Measurements from ENCODE around the gene DLGAP3.
"Not testable (repeated sequence)": the region's sequence is repeated elsewhere in the genome, so short reads cannot be mapped to it uniquely, and the experiment has no call there.

Gene DLGAP3

DNA sequence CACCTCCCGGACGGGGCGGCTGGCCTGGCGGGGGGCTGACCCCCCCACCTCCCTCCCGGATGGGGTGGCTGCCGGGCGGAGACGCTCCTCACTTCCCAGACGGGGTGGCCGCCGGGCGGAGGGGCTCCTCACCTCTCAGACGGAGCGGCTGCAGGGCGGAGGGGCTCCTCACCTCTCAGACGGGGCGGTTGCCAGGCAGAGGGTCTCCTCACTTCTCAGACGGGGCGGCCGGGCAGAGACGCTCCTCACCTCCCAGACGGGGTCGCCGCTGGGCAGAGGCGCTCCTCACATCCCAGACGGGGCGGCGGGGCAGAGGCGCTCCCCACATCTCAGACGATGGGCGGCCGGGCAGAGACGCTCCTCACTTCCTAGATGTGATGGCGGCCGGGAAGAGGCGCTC is 38.2 kb upstream of the DLGAP3 start:
- not testable (repeated sequence) for H3K27me3 ChIP-seq (ENCODE audit: insufficient read depth, low read length); H3K27ac ChIP-seq (ENCODE audit: low read depth, low read length); H2BK5ac ChIP-seq (ENCODE audit: low read depth, low read length, poor library complexity); H3K79me2 ChIP-seq (ENCODE audit: control insufficient read depth, insufficient read depth, low read length, poor library complexity); H3K9me3 ChIP-seq (ENCODE audit: insufficient read depth, low read depth, low read length); H3K23ac ChIP-seq (ENCODE audit: low read length); H4K91ac ChIP-seq (ENCODE audit: low read depth, low read length); H3K9ac ChIP-seq (ENCODE audit: low read length); H3K4me1 ChIP-seq (ENCODE audit: control insufficient read depth in 1 of 2, insufficient read depth in 2 of 2, low read length in 2 of 2); H3K4me3 ChIP-seq (ENCODE audit: low read depth, low read length); H4K12ac ChIP-seq (ENCODE audit: low read depth, low read length); H3K18ac ChIP-seq (ENCODE audit: low read length); H2BK12ac ChIP-seq (ENCODE audit: low read length); H3K14ac ChIP-seq (ENCODE audit: low read length); DNase-seq; H3K79me1 ChIP-seq (ENCODE audit: low read length); H2BK120ac ChIP-seq (ENCODE audit: insufficient read depth, low read length, poor library complexity); H3K36me3 ChIP-seq (ENCODE audit: control insufficient read depth in 1 of 2, insufficient read depth in 2 of 2, low read length in 2 of 2); H3K4ac ChIP-seq (ENCODE audit: low read depth, low read length); H2AK5ac ChIP-seq (ENCODE audit: low read length); H3K4me2 ChIP-seq (ENCODE audit: low read length); H4K8ac ChIP-seq (ENCODE audit: low read depth, low read length); H2AFZ ChIP-seq (ENCODE audit: insufficient read depth, low read length, poor library complexity)
- WGBS (ENCODE audit: extremely low coverage, insufficient coverage, insufficient read length) = no CpG with 5 or more reads among the region's 36 CpGs

DNA sequence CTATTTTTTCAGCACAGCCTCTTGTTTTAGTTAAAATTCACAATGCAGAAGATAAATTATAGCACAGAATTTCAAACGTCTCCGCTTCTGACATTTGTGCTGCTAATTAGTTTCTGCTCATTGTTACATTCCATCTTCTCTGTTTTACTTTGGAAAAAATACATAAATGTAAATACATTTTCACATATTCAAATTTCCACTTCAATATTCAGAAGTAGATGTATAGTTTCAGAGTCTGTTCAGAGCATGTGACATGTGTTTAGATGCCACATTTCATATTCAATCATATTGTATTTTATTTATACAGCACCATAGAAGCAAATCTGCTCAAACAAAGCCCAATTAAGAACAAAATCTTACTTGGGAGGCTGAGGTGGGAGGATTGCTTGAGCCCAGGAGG is 36.1 kb upstream of the DLGAP3 start:
- no peak overlapping the region for H4K8ac ChIP-seq (ENCODE audit: low read depth, low read length)
- H3K36me3 ChIP-seq (ENCODE audit: control insufficient read depth in 1 of 2, insufficient read depth in 2 of 2, low read length in 2 of 2) = no peaks in the 10 kb centered on the region
- H3K18ac ChIP-seq (ENCODE audit: low read length) = no peak overlapping the region
- H2AK5ac ChIP-seq (ENCODE audit: low read length) = no peak overlapping the region
- no peak overlapping the region for H2BK120ac ChIP-seq (ENCODE audit: insufficient read depth, low read length, poor library complexity)
- WGBS (ENCODE audit: extremely low coverage, insufficient coverage, insufficient read length) = no CpG with 5 or more reads among the region's 2 CpGs
- no peak overlapping the region for H3K9ac ChIP-seq (ENCODE audit: low read length)
- H3K79me1 ChIP-seq (ENCODE audit: low read length) = no peaks in the 10 kb centered on the region
- no peak overlapping the region for H4K91ac ChIP-seq (ENCODE audit: low read depth, low read length)
- H3K14ac ChIP-seq (ENCODE audit: low read length) = no peak overlapping the region
- H4K12ac ChIP-seq (ENCODE audit: low read depth, low read length) = no peak overlapping the region
- H3K27me3 ChIP-seq (ENCODE audit: insufficient read depth, low read length) = no peaks in the 10 kb centered on the region
- no peak overlapping the region for H2AFZ ChIP-seq (ENCODE audit: insufficient read depth, low read length, poor library complexity)
- H3K4me2 ChIP-seq (ENCODE audit: low read length) = no peak overlapping the region
- H3K9me3 ChIP-seq (ENCODE audit: insufficient read depth, low read depth, low read length) = peaks cover 2% of the 10 kb centered on the region
- no peak overlapping the region for H2BK5ac ChIP-seq (ENCODE audit: low read depth, low read length, poor library complexity)
- H3K4me1 ChIP-seq (ENCODE audit: control insufficient read depth in 1 of 2, insufficient read depth in 2 of 2, low read length in 2 of 2) = no peaks in the 10 kb centered on the region
- H3K4ac ChIP-seq (ENCODE audit: low read depth, low read length) = no peak overlapping the region
- no peaks in the 10 kb centered on the region for H3K79me2 ChIP-seq (ENCODE audit: control insufficient read depth, insufficient read depth, low read length, poor library complexity)
- no peak overlapping the region for H3K23ac ChIP-seq (ENCODE audit: low read length)
- H2BK12ac ChIP-seq (ENCODE audit: low read length) = no peak overlapping the region
- no peak for DNase-seq
- H3K4me3 ChIP-seq (ENCODE audit: low read depth, low read length) = no peak overlapping the region
- no peak overlapping the region for H3K27ac ChIP-seq (ENCODE audit: low read depth, low read length)

DNA sequence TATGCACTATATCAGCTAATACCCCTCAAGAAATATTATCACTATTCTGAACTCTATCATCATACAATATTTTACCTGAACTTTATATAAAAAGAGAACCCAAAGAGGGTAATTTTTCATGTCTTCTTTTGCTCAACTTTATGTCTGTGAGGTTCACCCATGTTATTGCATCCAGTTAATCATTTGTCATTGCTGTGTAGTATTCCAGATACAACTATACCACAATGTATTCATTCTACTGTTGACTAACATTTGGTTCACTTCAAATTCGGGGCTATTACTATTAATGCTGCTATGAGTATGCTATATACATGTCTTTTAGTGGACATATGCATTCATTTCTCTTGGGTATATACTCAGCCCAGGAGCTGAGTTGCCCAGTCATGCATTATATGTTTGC is 21.0 kb upstream of the DLGAP3 start:
- Histone ChIP-seq H4K12ac (ENCODE audit: low read depth, low read length) (no peak overlapping the region), H3K9ac (ENCODE audit: low read length) (no peak overlapping the region), H3K4me3 (ENCODE audit: low read depth, low read length) (no peak overlapping the region), H3K14ac (ENCODE audit: low read length) (no peak overlapping the region), H3K27ac (ENCODE audit: low read depth, low read length) (no peak overlapping the region), H3K9me3 (ENCODE audit: insufficient read depth, low read depth, low read length) (no peaks in the 10 kb centered on the region), H4K91ac (ENCODE audit: low read depth, low read length) (no peak overlapping the region), H3K18ac (ENCODE audit: low read length) (no peak overlapping the region), H3K4me1 (ENCODE audit: control insufficient read depth in 1 of 2, insufficient read depth in 2 of 2, low read length in 2 of 2) (no peaks in the 10 kb centered on the region), H4K8ac (ENCODE audit: low read depth, low read length) (no peak overlapping the region), H3K36me3 (ENCODE audit: control insufficient read depth in 1 of 2, insufficient read depth in 2 of 2, low read length in 2 of 2) (no peaks in the 10 kb centered on the region), H3K4me2 (ENCODE audit: low read length) (no peak overlapping the region), H3K79me2 (ENCODE audit: control insufficient read depth, insufficient read depth, low read length, poor library complexity) (no peaks in the 10 kb centered on the region), H3K4ac (ENCODE audit: low read depth, low read length) (no peak overlapping the region), H2AK5ac (ENCODE audit: low read length) (no peak overlapping the region), H2BK12ac (ENCODE audit: low read length) (no peak overlapping the region), H3K27me3 (ENCODE audit: insufficient read depth, low read length) (no peaks in the 10 kb centered on the region), H2BK120ac (ENCODE audit: insufficient read depth, low read length, poor library complexity) (no peak overlapping the region), H2AFZ (ENCODE audit: insufficient read depth, low read length, poor library complexity) (no peak overlapping the region), H3K23ac (ENCODE audit: low read length) (no peak overlapping the region), H3K79me1 (ENCODE audit: low read length) (no peaks in the 10 kb centered on the region), H2BK5ac (ENCODE audit: low read depth, low read length, poor library complexity) (no peak overlapping the region)
- WGBS (ENCODE audit: extremely low coverage, insufficient coverage, insufficient read length) = no CpG with 5 or more reads among the region's 1 CpG
- no peak for DNase-seq

DNA sequence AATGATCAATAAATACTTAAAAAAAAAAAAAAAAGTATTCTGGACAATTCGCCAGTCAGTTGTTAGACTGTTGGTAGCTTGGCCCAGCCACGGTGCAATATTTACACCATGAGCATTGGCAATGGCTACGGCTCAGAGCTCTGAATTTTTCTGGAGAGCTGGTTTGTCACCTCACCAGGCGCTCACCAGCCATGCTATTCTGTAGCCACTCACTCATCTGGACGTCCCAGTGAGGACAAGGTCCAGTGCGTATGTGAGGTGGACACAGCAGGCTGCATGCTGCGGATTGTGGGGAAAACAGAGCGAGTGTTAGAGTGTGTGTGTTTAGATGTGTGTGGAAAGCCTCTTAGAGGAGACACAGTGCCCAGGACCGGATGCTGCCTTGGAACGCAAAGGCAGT is 19.3 kb upstream of the DLGAP3 start:
- not testable (repeated sequence) for H4K8ac ChIP-seq (ENCODE audit: low read depth, low read length); H2BK12ac ChIP-seq (ENCODE audit: low read length); H3K4ac ChIP-seq (ENCODE audit: low read depth, low read length); H3K79me2 ChIP-seq (ENCODE audit: control insufficient read depth, insufficient read depth, low read length, poor library complexity); H3K9ac ChIP-seq (ENCODE audit: low read length); H2AK5ac ChIP-seq (ENCODE audit: low read length); H3K18ac ChIP-seq (ENCODE audit: low read length); H3K4me2 ChIP-seq (ENCODE audit: low read length); H2BK5ac ChIP-seq (ENCODE audit: low read depth, low read length, poor library complexity); H4K12ac ChIP-seq (ENCODE audit: low read depth, low read length); H3K27me3 ChIP-seq (ENCODE audit: insufficient read depth, low read length); H3K9me3 ChIP-seq (ENCODE audit: insufficient read depth, low read depth, low read length); H3K27ac ChIP-seq (ENCODE audit: low read depth, low read length); DNase-seq; H2AFZ ChIP-seq (ENCODE audit: insufficient read depth, low read length, poor library complexity); H3K79me1 ChIP-seq (ENCODE audit: low read length); H3K4me1 ChIP-seq (ENCODE audit: control insufficient read depth in 1 of 2, insufficient read depth in 2 of 2, low read length in 2 of 2); H3K36me3 ChIP-seq (ENCODE audit: control insufficient read depth in 1 of 2, insufficient read depth in 2 of 2, low read length in 2 of 2); H3K14ac ChIP-seq (ENCODE audit: low read length); H3K23ac ChIP-seq (ENCODE audit: low read length); H4K91ac ChIP-seq (ENCODE audit: low read depth, low read length); H2BK120ac ChIP-seq (ENCODE audit: insufficient read depth, low read length, poor library complexity); H3K4me3 ChIP-seq (ENCODE audit: low read depth, low read length)
- no CpG with 5 or more reads among the region's 10 CpGs for WGBS (ENCODE audit: extremely low coverage, insufficient coverage, insufficient read length)

Measured in trophoblast cell (in vitro differentiated cells and primary cell).